GM18498 (cell line): ENCODE measurements around the gene RNGTT.
"Not testable (repeated sequence)": the region's sequence is repeated elsewhere in the genome, so short reads cannot be mapped to it uniquely, and the experiment has no call there.

Experiments
- ATAC-seq: cut with Tn5 transposase; IDR thresholded peaks from one replicate; pipeline ENCODE4 v1.9.1; 2021; ENCODE audit warnings: mild to moderate bottlenecking, moderate library complexity; ENCODE audit not compliant: unreplicated experiment

Gene RNGTT

GRCh38 chr6:88972504-88973423 lies 9.3 kb upstream of the RNGTT start:
- ATAC-seq: no peak

GRCh38 chr6:88970301-88970700 lies 6.9 kb upstream of the RNGTT start:
- ATAC-seq: no peak

GRCh38 chr6:88969255-88969654 lies 5.8 kb upstream of the RNGTT start:
- not testable (repeated sequence) for ATAC-seq

- no peak for ATAC-seq
Observed at GRCh38 chr6:88967891-88968290, 4.5 kb upstream of the RNGTT start.

GRCh38 chr6:88965691-88966090 lies 2.3 kb upstream of the RNGTT start:
- ATAC-seq: no peak

- no peak for ATAC-seq
Observed at GRCh38 chr6:88964509-88964908, 1.1 kb upstream of the RNGTT start.

GRCh38 chr6:88958842-88959241 lies 4.6 kb downstream of the RNGTT start:
- ATAC-seq: no peak

- ATAC-seq: no peak
Observed at GRCh38 chr6:88953550-88954386, 9.7 kb downstream of the RNGTT start.

GRCh38 chr6:88952065-88952704 lies 11.2 kb downstream of the RNGTT start:
- no peak for ATAC-seq

GRCh38 chr6:88945415-88946008 lies 17.9 kb downstream of the RNGTT start:
- ATAC-seq: no peak

GRCh38 chr6:88933521-88933920 lies 29.9 kb downstream of the RNGTT start:
- ATAC-seq: no peak

GRCh38 chr6:88932019-88932418 lies 31.4 kb downstream of the RNGTT start:
- not testable (repeated sequence) for ATAC-seq

GRCh38 chr6:88922775-88923548 lies 40.5 kb downstream of the RNGTT start:
- ATAC-seq: no peak

GRCh38 chr6:88921734-88922133 lies 41.7 kb downstream of the RNGTT start:
- no peak for ATAC-seq

GRCh38 chr6:88920774-88921733 lies 42.4 kb downstream of the RNGTT start:
- ATAC-seq: no peak

- ATAC-seq: no peak
Observed at GRCh38 chr6:88920088-88920487, 43.3 kb downstream of the RNGTT start.

- no peak for ATAC-seq
Observed at GRCh38 chr6:88919032-88919431, 44.4 kb downstream of the RNGTT start.

GRCh38 chr6:88916615-88917208 lies 46.7 kb downstream of the RNGTT start:
- ATAC-seq: no peak
